Activated T-helper 1 cell treated with anti-CD3 and anti-CD28 coated beads, Interleukin-12 subunit alpha, Interleukin-12 subunit beta, Interleukin-2, Interleukin-4 antibody, amounts not matched to agents 30 ng/mL and 10 ng/mL and 1 ng/mL, durations not matched to agents 14 hours and 24 hours and 36 hours (primary cell): Measurements from ENCODE around the gene NT5DC1. TPM values are rescaled to one million over a fixed set of nuclear protein-coding genes. Genes with fewer than 3 reads are reported as not detected.
"Not testable (repeated sequence)": the region's sequence is repeated elsewhere in the genome, so short reads cannot be mapped to it uniquely, and the experiment has no call there.

Experiments used
- DNase-seq: peaks from one replicate; pipeline ENCODE4 v3.0.0; 2021; ENCODE audit warnings: low spot score
- H3K27ac Mint-ChIP-seq: one replicate; pipeline ENCODE4 v1.8.0; 2021; ENCODE audit warnings: mild to moderate bottlenecking, mixed read lengths
- H3K27me3 Mint-ChIP-seq: one replicate; pipeline ENCODE4 v1.8.0; 2022; ENCODE audit warnings: mild to moderate bottlenecking, moderate library complexity, mixed read lengths; ENCODE audit not compliant: insufficient read depth
- H3K36me3 Mint-ChIP-seq: one replicate; pipeline ENCODE4 v1.8.0; 2021; ENCODE audit warnings: low read depth, mixed read lengths
- H3K4me1 Mint-ChIP-seq: one replicate; pipeline ENCODE4 v1.8.0; 2021; ENCODE audit warnings: low read depth, mixed read lengths
- H3K4me3 Mint-ChIP-seq: one replicate; pipeline ENCODE4 v1.8.0; 2021; ENCODE audit warnings: mild to moderate bottlenecking, moderate library complexity, mixed read lengths
- H3K9me3 Mint-ChIP-seq: one replicate; pipeline ENCODE4 v1.8.0; 2021; ENCODE audit warnings: mixed read lengths
- intact Hi-C: fragments of 100-400 bp; cut with micrococcal nuclease; formaldehyde crosslinking; loops from one replicate; pipeline ENCODE4 v1.15.1; 2024
- total RNA-seq: library from RNA; stranded (reverse); gene quantifications from 2 replicates; pipeline ENCODE4 v1.2.3, GENCODE V29; 2022

Gene NT5DC1
- total RNA-seq, 1 donor from 2014 or later = 30.1 TPM

- no peak overlapping the region for H3K4me3 Mint-ChIP-seq
- no peaks in the 10 kb centered on the region for H3K9me3 Mint-ChIP-seq
- H3K27me3 Mint-ChIP-seq = no peaks in the 10 kb centered on the region
- intact Hi-C loops = loop anchor here (1.0 kb wide), 2 partner anchors 8 to 293 kb away; no protein-coding TSS in a partner anchor
- peaks cover 6% of the 10 kb centered on the region for H3K4me1 Mint-ChIP-seq
- H3K27ac Mint-ChIP-seq = no peak overlapping the region
- H3K36me3 Mint-ChIP-seq = peaks cover 5% of the 10 kb centered on the region
- no peak for DNase-seq
Measured at GRCh38 chr6:116268589-116269293, 168.1 kb downstream of the NT5DC1 start.

GRCh38 chr6:116271149-116271708 lies 170.6 kb downstream of the NT5DC1 start:
- H3K27ac Mint-ChIP-seq = no peak overlapping the region
- peaks cover 16% of the 10 kb centered on the region for H3K36me3 Mint-ChIP-seq
- no peaks in the 10 kb centered on the region for H3K27me3 Mint-ChIP-seq
- intact Hi-C loops = no loop called here
- no peak for DNase-seq
- H3K9me3 Mint-ChIP-seq = no peaks in the 10 kb centered on the region
- no peak overlapping the region for H3K4me3 Mint-ChIP-seq
- peaks cover 20% of the 10 kb centered on the region for H3K4me1 Mint-ChIP-seq

- intact Hi-C loops = loop anchor here (5.0 kb wide), 1 partner anchor 60 kb away; no protein-coding TSS in a partner anchor
- DNase-seq = no peak
- Mint-ChIP-seq H3K4me1 (peaks cover 52% of the 10 kb centered on the region), H3K9me3 (no peaks in the 10 kb centered on the region), H3K36me3 (peaks cover 39% of the 10 kb centered on the region), H3K27ac (no peak overlapping the region), H3K4me3 (peak overlapping the region; percentile 91), H3K27me3 (peaks cover 2% of the 10 kb centered on the region)
Measured at GRCh38 chr6:116277124-116277523, 176.5 kb downstream of the NT5DC1 start.

- Mint-ChIP-seq H3K9me3 (no peaks in the 10 kb centered on the region), H3K27ac (peak overlapping the region; percentile 64), H3K27me3 (peaks cover 2% of the 10 kb centered on the region), H3K4me3 (peak overlapping the region; percentile 91), H3K36me3 (peaks cover 36% of the 10 kb centered on the region), H3K4me1 (peaks cover 52% of the 10 kb centered on the region)
- no peak for DNase-seq
- intact Hi-C loops = loop anchor here (5.0 kb wide), 1 partner anchor 61 kb away; no protein-coding TSS in a partner anchor
Measured at GRCh38 chr6:116278481-116278829, 177.8 kb downstream of the NT5DC1 start.

GRCh38 chr6:116278854-116279231 lies 178.2 kb downstream of the NT5DC1 start:
- peak; percentile 6 for DNase-seq
- Mint-ChIP-seq H3K27ac (peak overlapping the region; percentile 95), H3K4me1 (peaks cover 52% of the 10 kb centered on the region), H3K4me3 (peak overlapping the region; percentile 91), H3K27me3 (peaks cover 2% of the 10 kb centered on the region), H3K36me3 (peaks cover 36% of the 10 kb centered on the region), H3K9me3 (no peaks in the 10 kb centered on the region)
- intact Hi-C loops = loop anchor here (1.0 to 5.0 kb wide), 5 partner anchors 8 to 402 kb away; partner anchors contain the start of genes KPNA5 and TSPYL4

- Mint-ChIP-seq H3K4me1 (peaks cover 52% of the 10 kb centered on the region), H3K9me3 (no peaks in the 10 kb centered on the region), H3K27me3 (peaks cover 2% of the 10 kb centered on the region), H3K4me3 (peak within 1 kb of the TSS; percentile 91), H3K27ac (peak within 1 kb of the TSS; percentile 95), H3K36me3 (peaks cover 35% of the 10 kb centered on the region)
- DNase-seq = peak; percentile 91
- intact Hi-C loops = loop anchor here (1.0 to 10.0 kb wide), 9 partner anchors 8 to 1395 kb away; partner anchors contain the start of genes KPNA5, NUS1, RWDD1 and TSPYL4
Measured at GRCh38 chr6:116279232-116280160, 178.8 kb downstream of the NT5DC1 start, which contains the start of gene TSPYL1. TSPYL1 (minus strand) TSS chr6:116279930; CDS start chr6:116279830, 100 bp downstream.

- Mint-ChIP-seq H3K27ac (peak overlapping the region; percentile 95), H3K4me1 (peaks cover 47% of the 10 kb centered on the region), H3K36me3 (peaks cover 30% of the 10 kb centered on the region), H3K9me3 (no peaks in the 10 kb centered on the region), H3K27me3 (peaks cover 7% of the 10 kb centered on the region), H3K4me3 (peak overlapping the region; percentile 91)
- DNase-seq = no peak
- intact Hi-C loops = loop anchor here (1.0 to 10.0 kb wide), 4 partner anchors 182 to 1394 kb away; partner anchors contain the start of genes NUS1, RWDD1 and ZUP1
Measured at GRCh38 chr6:116280161-116280932, 179.7 kb downstream of the NT5DC1 start.

- Mint-ChIP-seq H3K4me1 (peaks cover 41% of the 10 kb centered on the region), H3K9me3 (no peaks in the 10 kb centered on the region), H3K36me3 (peaks cover 27% of the 10 kb centered on the region), H3K4me3 (no peak overlapping the region), H3K27me3 (peaks cover 7% of the 10 kb centered on the region), H3K27ac (no peak overlapping the region)
- no peak for DNase-seq
- intact Hi-C loops = loop anchor here (1.0 to 10.0 kb wide), 4 partner anchors 182 to 1394 kb away; partner anchors contain the start of genes NUS1, RWDD1 and ZUP1
Measured at GRCh38 chr6:116280933-116281316, 180.3 kb downstream of the NT5DC1 start.

GRCh38 chr6:116282698-116283097 lies 182.0 kb downstream of the NT5DC1 start:
- H3K4me1 Mint-ChIP-seq = peaks cover 26% of the 10 kb centered on the region
- H3K9me3 Mint-ChIP-seq = no peaks in the 10 kb centered on the region
- intact Hi-C loops = loop anchor here (10.0 kb wide), 1 partner anchor 1392 kb away; the partner anchor contains the start of gene NUS1
- no peak overlapping the region for H3K4me3 Mint-ChIP-seq
- H3K27me3 Mint-ChIP-seq = peaks cover 11% of the 10 kb centered on the region
- DNase-seq = no peak
- H3K36me3 Mint-ChIP-seq = peaks cover 16% of the 10 kb centered on the region
- H3K27ac Mint-ChIP-seq = no peak overlapping the region

- no peak for DNase-seq
- no peak overlapping the region for H3K27ac Mint-ChIP-seq
- peaks cover 11% of the 10 kb centered on the region for H3K27me3 Mint-ChIP-seq
- H3K9me3 Mint-ChIP-seq = no peaks in the 10 kb centered on the region
- H3K4me1 Mint-ChIP-seq = peaks cover 21% of the 10 kb centered on the region
- intact Hi-C loops = loop anchor here (10.0 kb wide), 1 partner anchor 1392 kb away; the partner anchor contains the start of gene NUS1
- H3K36me3 Mint-ChIP-seq = peaks cover 12% of the 10 kb centered on the region
- no peak overlapping the region for H3K4me3 Mint-ChIP-seq
Measured at GRCh38 chr6:116283191-116283590, 182.5 kb downstream of the NT5DC1 start.

GRCh38 chr6:116284984-116285383 lies 184.3 kb downstream of the NT5DC1 start:
- Mint-ChIP-seq H3K27me3 (peaks cover 11% of the 10 kb centered on the region), H3K4me1 (peaks cover 11% of the 10 kb centered on the region)
- not testable (repeated sequence) for H3K36me3 Mint-ChIP-seq, H3K4me3 Mint-ChIP-seq, H3K9me3 Mint-ChIP-seq, DNase-seq, H3K27ac Mint-ChIP-seq
- intact Hi-C loops = loop anchor here (5.0 to 10.0 kb wide), 2 partner anchors 87 to 1390 kb away; partner anchors contain the start of genes DSE and NUS1
